ENCODE measurements around the gene APOL3. TPM values are rescaled to one million over a fixed set of nuclear protein-coding genes. Genes with fewer than 3 reads are reported as not detected.

APOL3 gene
- total and polyA plus RNA-seq, 10 of the 15 experiments (the other 5 are each of a cell fraction or from before 2014, with no cell fraction given), result 6.9 to 66.8 (median 48.5) TPM

GRCh38 chr22:36171941-36172340, 11.4 kb upstream of the APOL3 start:
- intact Hi-C loops (cut with micrococcal nuclease; ENCODE audit: unreplicated experiment) (no loop called here), in situ Hi-C loops (cut with MboI) (no loop called here)
- Histone ChIP-seq H4K20me1 (ENCODE audit: control insufficient read depth, insufficient read depth) (no peaks in the 10 kb centered on the region), H3K4me1 (ENCODE audit: control insufficient read depth, insufficient read depth, low read length) (no peaks in the 10 kb centered on the region), H3K9ac (ENCODE audit: control insufficient read depth, insufficient read depth, low read length) (no peak overlapping the region), H3K79me2 (ENCODE audit: control insufficient read depth, insufficient read depth, low read length) (no peaks in the 10 kb centered on the region), H3K27me3 (replicated peaks in 1 of 2; ENCODE audit: control insufficient read depth in 2 of 2, insufficient read depth in 2 of 2, low read length in 1 of 2) (no peaks in the 10 kb centered on the region), H2AFZ (ENCODE audit: control insufficient read depth, low read depth, low read length) (no peak overlapping the region), H3K4me3 (no peak overlapping the region), H3K36me3 (ENCODE audit: control insufficient read depth in 2 of 2, insufficient read depth in 2 of 2, low read length in 1 of 2) (no peaks in the 10 kb centered on the region), H3K9me3 (replicated peaks; ENCODE audit: control insufficient read depth, insufficient read depth, low read length) (no peaks in the 10 kb centered on the region; the same call in 2 of the 3 replicates), H3K4me2 (ENCODE audit: control insufficient read depth, insufficient read depth) (no peak overlapping the region), H3K27ac (ENCODE audit: control insufficient read depth, insufficient read depth) (no peak overlapping the region)
- ChIA-PET POLR2A (interaction anchor here (1.0 kb wide), 1 partner anchor 67 kb away, joined by 3 read pairs; the partner anchor contains the start of gene APOL2), RAD21 (ENCODE audit: unreplicated experiment) (interaction anchor here (0.6 kb wide), 1 partner anchor 35 kb away, joined by 3 read pairs; no protein-coding TSS in a partner anchor), CTCF (interaction anchor here (1.0 to 2.9 kb wide), 4 partner anchors 9 to 106 kb away, joined by 3 to 15 read pairs (median 8); no protein-coding TSS in a partner anchor), SMC1A (ENCODE audit: uncharacterized antibody, unreplicated experiment) (interaction anchor here (3.8 kb wide), 1 partner anchor 8 kb away, joined by 29 read pairs; no protein-coding TSS in a partner anchor)
- 45% methylated on average over 3 of the region's 3 CpGs for WGBS (ENCODE audit: insufficient coverage, insufficient replicate concordance, low lambda C conversion rate, missing lambda C conversion rate)
- TF ChIP-seq MTA3 (IDR thresholded peaks at IDR 0.05; ENCODE audit: borderline replicate concordance, low read length) (no peak), CBX3 (IDR thresholded peaks at IDR 0.05; ENCODE audit: borderline replicate concordance, low read depth) (no peak), TBL1XR1 (IDR thresholded peaks at IDR 0.05; ENCODE audit: low read depth, low read length) (no peak), ZNF622 (IDR thresholded peaks at IDR 0.05) (no peak), E2F4 (IDR thresholded peaks at IDR 0.05; ENCODE audit: low read depth, low read length) (no peak), CBFB (IDR thresholded peaks at IDR 0.05; ENCODE audit: low read depth) (no peak), NBN (IDR thresholded peaks at IDR 0.05) (no peak), BCL3 (IDR thresholded peaks at IDR 0.05; ENCODE audit: borderline replicate concordance, insufficient read depth, low read depth, low read length, poor library complexity, severe bottlenecking) (no peak), ZSCAN29 (IDR thresholded peaks at IDR 0.05) (no peak), IRF3 (IDR thresholded peaks at IDR 0.05) (no peak), POU2F2 (IDR thresholded peaks at IDR 0.05; ENCODE audit: borderline replicate concordance, low read depth, low read length) (no peak), IKZF2 (IDR thresholded peaks at IDR 0.05) (no peak), SRF (IDR thresholded peaks at IDR 0.05; ENCODE audit: low read depth in 2 of 2, low read length in 2 of 2) (no peak), BRCA1 (IDR thresholded peaks at IDR 0.05; ENCODE audit: low read depth, low read length) (no peak)
- FAIRE-seq (no peak), ATAC-seq (no peak), DNase-seq (ENCODE audit: low read depth, low spot score) (no peak)
- no TSS peak for BruUV-seq (replicated peaks)
